Tibial artery (tissue), 4 donors: ENCODE measurements around the gene GSK3B.

Experiments used
- DNase-seq, 2 donors: peaks; one replicate each; pipeline ENCODE4 v3.0.0-alpha.2; 2019
- H3K27ac ChIP-seq, 2 donors: fragments of 200-600 bp; sonication (generic) in 1 of 2; 1 replicate in 1 of 2; 2 replicates in 1 of 2; pipeline ENCODE4 v1.5.1; 2018 to 2019; ENCODE audit warnings: mild to moderate bottlenecking in 1 of 2
- H3K27me3 ChIP-seq, 2 donors: fragments of 200-600 bp; sonication (generic) in 1 of 2; one replicate each; pipeline versions ENCODE4 v1.5.1 to v1.6.0; 2016 to 2019
- H3K36me3 ChIP-seq, 3 donors: fragments of 200-600 bp; sonication (generic) in 2 of 3; one replicate each; pipeline ENCODE4 v1.5.1; 2016 to 2019; ENCODE audit warnings: mild to moderate bottlenecking in 2 of 3
- H3K4me1 ChIP-seq, 4 donors: fragments of 200-600 bp; sonication (generic) in 2 of 4; 1 replicate in 3 of 4; 2 replicates in 1 of 4; pipeline ENCODE4 v1.5.1; 2016 to 2019
- H3K4me3 ChIP-seq, 2 donors: fragments of 200-600 bp; sonication (generic) in 1 of 2; 1 replicate in 1 of 2; 2 replicates in 1 of 2; pipeline ENCODE4 v1.5.1; 2018 to 2019; ENCODE audit warnings: mild to moderate bottlenecking in 2 of 2
- H3K9me3 ChIP-seq, 3 donors: fragments of 200-600 bp; sonication (generic) in 1 of 3; one replicate each; pipeline ENCODE4 v1.5.1; 2016 to 2019
- CTCF ChIP-seq, 2 experiments: fragments of 200-600 bp in 1 of 2; fragments of 450-650 bp in 1 of 2; IDR thresholded peaks; one replicate each; pipeline ENCODE4 v1.5.1; 2017 to 2019; ENCODE audit warnings: antibody characterized with exemption in 2 of 2, mild to moderate bottlenecking in 1 of 2, moderate library complexity in 1 of 2
- intact Hi-C: fragments of 100-400 bp; cut with DNase I; formaldehyde crosslinking; loops from one replicate; pipeline ENCODE4 v1.15.0; 2023; ENCODE audit warnings: low total_unique reads

GSK3B gene

GRCh38 chr3:120081719-120082118 lies 12.5 kb downstream of the GSK3B start:
- H3K27me3 ChIP-seq, result no peaks in the 10 kb centered on the region
- peaks cover 0 to 31% (median 11%) of the 10 kb centered on the region in 4 donors for H3K4me1 ChIP-seq
- TF ChIP-seq CTCF (IDR thresholded peaks at IDR 0.05), result no peak
- DNase-seq, result no peak
- H3K4me3 ChIP-seq, result no peak overlapping the region
- no peaks in the 10 kb centered on the region for H3K36me3 ChIP-seq
- no peaks in the 10 kb centered on the region for H3K9me3 ChIP-seq
- intact Hi-C loops, result no loop called here
- no peak overlapping the region for H3K27ac ChIP-seq

- no peak overlapping the region for H3K27ac ChIP-seq
- no peaks in the 10 kb centered on the region for H3K9me3 ChIP-seq
- H3K4me1 ChIP-seq, result peaks cover 0 to 25% (median 7%) of the 10 kb centered on the region in 4 donors
- H3K4me3 ChIP-seq, result no peak overlapping the region
- no peak for DNase-seq
- no peak for TF ChIP-seq CTCF (IDR thresholded peaks at IDR 0.05)
- H3K36me3 ChIP-seq, result no peaks in the 10 kb centered on the region
- intact Hi-C loops, result no loop called here
- H3K27me3 ChIP-seq, result no peaks in the 10 kb centered on the region
Observed at GRCh38 chr3:120080836-120081235, 13.4 kb downstream of the GSK3B start.

- H3K9me3 ChIP-seq, result no peaks in the 10 kb centered on the region
- H3K4me1 ChIP-seq, result peaks cover 0 to 24% (median 1%) of the 10 kb centered on the region in 4 donors
- H3K36me3 ChIP-seq, result no peaks in the 10 kb centered on the region
- no peak overlapping the region for H3K4me3 ChIP-seq
- DNase-seq, result no peak
- intact Hi-C loops, result no loop called here
- TF ChIP-seq CTCF (IDR thresholded peaks at IDR 0.05), result no peak
- no peaks in the 10 kb centered on the region for H3K27me3 ChIP-seq
- no peak overlapping the region for H3K27ac ChIP-seq
Observed at GRCh38 chr3:120077731-120078130, 16.5 kb downstream of the GSK3B start.

- Histone ChIP-seq H3K36me3 (no peaks in the 10 kb centered on the region), H3K4me3 (no peak overlapping the region), H3K4me1 (peaks cover 0 to 25% (median 6%) of the 10 kb centered on the region in 4 donors), H3K27ac (no peak overlapping the region), H3K27me3 (no peaks in the 10 kb centered on the region), H3K9me3 (no peaks in the 10 kb centered on the region)
- no peak for DNase-seq
- no peak for TF ChIP-seq CTCF (IDR thresholded peaks at IDR 0.05)
- intact Hi-C loops, result no loop called here
Observed at GRCh38 chr3:120072867-120073525, 21.3 kb downstream of the GSK3B start.

GRCh38 chr3:120071259-120071658 lies 23.0 kb downstream of the GSK3B start:
- intact Hi-C loops, result no loop called here
- DNase-seq, result no peak

More at GRCh38 chr3:120071259-120071658, 23.0 kb downstream of the GSK3B start:
- no peak overlapping the region for H3K27ac ChIP-seq
- H3K9me3 ChIP-seq, result no peaks in the 10 kb centered on the region
- H3K27me3 ChIP-seq, result no peaks in the 10 kb centered on the region
- no peak overlapping the region for H3K4me3 ChIP-seq
- peaks cover 0 to 16% (median 6%) of the 10 kb centered on the region in 4 donors for H3K4me1 ChIP-seq
- H3K36me3 ChIP-seq, result no peaks in the 10 kb centered on the region
- no peak for TF ChIP-seq CTCF (IDR thresholded peaks at IDR 0.05)
